IMR-90 (cell line): ENCODE measurements around the gene SEMA5A. TPM values are rescaled to one million over a fixed set of nuclear protein-coding genes. Genes with fewer than 3 reads are reported as not detected.

Source experiments
- ATAC-seq: fragments of 200-7000 bp; cut with Tn5 transposase; 2 replicates; pipeline ENCODE4 v1.9.1; 2020; ENCODE audit warnings: low read depth, mild to moderate bottlenecking, moderate library complexity
- BruUV-seq: library from RNA; stranded (reverse); fragments of 400-500 nt; replicated peaks from 2 replicates; lab custom pipeline; 2021; lab: Mats Ljungman, UMichigan
- CTCF ChIA-PET: fragments of 300-600 bp; formaldehyde crosslinking; extraction: SDS; loops from one replicate; lab custom pipeline; 2021; ENCODE audit warnings: antibody characterized with exemption; lab: Yijun Ruan, JAX
- POLR2A ChIA-PET: fragments of 300-600 bp; sonication (Branson Sonifier 250); formaldehyde crosslinking; loops from one replicate; lab custom pipeline; 2022; ENCODE audit warnings: antibody characterized with exemption; ENCODE audit not compliant: unreplicated experiment; lab: Charles Lee
- DNase-seq: peaks from one replicate; pipeline ENCODE4 v3.0.0; 2013
- H2AFZ ChIP-seq: replicated peaks from 2 replicates; pipeline ENCODE3; 2013; ENCODE audit warnings: low read length, mild to moderate bottlenecking; ENCODE audit not compliant: poor library complexity
- H2AK5ac ChIP-seq: 2 replicates; pipeline ENCODE4 v1.6.1; 2013; ENCODE audit warnings: low read depth, low read length, inconsistent platforms
- H2AK9ac ChIP-seq: replicated peaks from 2 replicates; pipeline ENCODE3; 2013; ENCODE audit warnings: mild to moderate bottlenecking, low read depth, low read length, moderate library complexity; ENCODE audit not compliant: poor library complexity
- H2BK120ac ChIP-seq: 2 replicates; pipeline ENCODE4 v1.6.1; 2013; ENCODE audit warnings: low read depth, low read length, inconsistent platforms
- H2BK15ac ChIP-seq: 3 replicates; pipeline ENCODE4 v1.6.1; 2013; ENCODE audit warnings: low read depth, low read length, inconsistent platforms
- H2BK20ac ChIP-seq: 2 replicates; pipeline ENCODE4 v1.6.1; 2013; ENCODE audit warnings: low read depth, mild to moderate bottlenecking, inconsistent platforms, low read length, moderate library complexity
- H2BK5ac ChIP-seq: 2 replicates; pipeline ENCODE4 v1.6.1; 2013; ENCODE audit warnings: mild to moderate bottlenecking, low read depth, low read length, inconsistent platforms; ENCODE audit not compliant: poor library complexity, severe bottlenecking
- H3K14ac ChIP-seq: replicated peaks from 2 replicates; pipeline ENCODE4 v1.6.1; 2013; ENCODE audit warnings: low read depth, low read length, inconsistent platforms
- H3K18ac ChIP-seq: 2 replicates; pipeline ENCODE4 v1.6.1; 2013; ENCODE audit warnings: low read depth, low read length, control low read depth
- H3K23ac ChIP-seq: 2 replicates; pipeline ENCODE4 v1.6.1; 2013; ENCODE audit warnings: low read depth, low read length, inconsistent platforms
- H3K27ac ChIP-seq: 2 replicates; pipeline ENCODE4 v1.5.1; 2013; ENCODE audit warnings: mild to moderate bottlenecking, control low read depth, low read length; ENCODE audit not compliant: insufficient read depth
- H3K27me3 ChIP-seq: 2 replicates; pipeline ENCODE4 v1.6.1; 2013; ENCODE audit warnings: low read length; ENCODE audit not compliant: control insufficient read depth, insufficient read depth
- H3K36me3 ChIP-seq: 2 replicates; pipeline ENCODE4 v1.6.1; 2013; ENCODE audit warnings: low read length, mixed read lengths; ENCODE audit not compliant: control insufficient read depth, insufficient read depth
- H3K4ac ChIP-seq: 2 replicates; pipeline ENCODE4 v1.6.1; 2013; ENCODE audit warnings: low read depth, low read length, inconsistent platforms
- H3K4me1 ChIP-seq: 2 replicates; pipeline ENCODE4 v1.6.1; 2013; ENCODE audit warnings: low read length, mixed read lengths; ENCODE audit not compliant: control insufficient read depth, insufficient read depth
- H3K4me2 ChIP-seq: 2 replicates; pipeline ENCODE4 v1.6.1; 2013; ENCODE audit warnings: low read depth, mild to moderate bottlenecking, control low read depth, low read length, moderate library complexity
- H3K4me3 ChIP-seq: 2 replicates; pipeline ENCODE4 v1.5.1; 2013; ENCODE audit warnings: low read depth, mild to moderate bottlenecking, control low read depth, low read length, moderate library complexity; ENCODE audit not compliant: insufficient read depth
- H3K56ac ChIP-seq: 2 replicates; pipeline ENCODE4 v1.6.1; 2013; ENCODE audit warnings: low read length, inconsistent platforms; ENCODE audit not compliant: insufficient read depth; ENCODE audit errors: extremely low read depth
- H3K79me1 ChIP-seq, 2 experiments: 2 replicates each; pipeline ENCODE4 v1.6.1; 2013; ENCODE audit warnings: low read length in 2 of 2, inconsistent platforms in 1 of 2, low read depth in 1 of 2
- H3K9ac ChIP-seq: 2 replicates; pipeline ENCODE4 v1.6.1; 2013; ENCODE audit warnings: low read depth, low read length, control low read depth
- H3K9me1 ChIP-seq: 2 replicates; pipeline ENCODE4 v1.6.1; 2013; ENCODE audit warnings: low read length, inconsistent platforms; ENCODE audit not compliant: insufficient read depth
- H3K9me3 ChIP-seq: 2 replicates; pipeline ENCODE4 v1.6.1; 2013; ENCODE audit warnings: low read length; ENCODE audit not compliant: control insufficient read depth, insufficient read depth
- H4K20me1 ChIP-seq: 2 replicates; pipeline ENCODE4 v1.6.1; 2013; ENCODE audit warnings: low read length, inconsistent platforms; ENCODE audit not compliant: insufficient read depth
- H4K5ac ChIP-seq: 2 replicates; pipeline ENCODE4 v1.6.1; 2013; ENCODE audit warnings: mild to moderate bottlenecking, low read depth, low read length, control low read depth
- H4K8ac ChIP-seq, 2 experiments: 2 replicates each; pipeline ENCODE4 v1.6.1; 2013; ENCODE audit warnings: low read depth in 2 of 2, low read length in 2 of 2, control low read depth in 1 of 2, inconsistent platforms in 1 of 2
- H4K91ac ChIP-seq: 2 replicates; pipeline ENCODE4 v1.6.1; 2013; ENCODE audit warnings: low read depth, low read length, inconsistent platforms; ENCODE audit not compliant: insufficient read depth
- BHLHE40 ChIP-seq: fragments of 150-350 bp; IDR thresholded peaks from 2 replicates; pipeline ENCODE4 v1.6.1; 2016; ENCODE audit warnings: mild to moderate bottlenecking, low read depth, low read length
- CTCF ChIP-seq: conservative IDR thresholded peaks from 2 replicates; pipeline ENCODE4 v1.5.1; 2012; ENCODE audit warnings: mild to moderate bottlenecking, low read depth, low read length, improper control_type of control experiment
- ELK1 ChIP-seq: fragments of 150-350 bp; IDR thresholded peaks from 2 replicates; pipeline ENCODE4 v1.6.1; 2016; ENCODE audit warnings: low read depth, mild to moderate bottlenecking, low read length, moderate library complexity, borderline replicate concordance
- FOS ChIP-seq: fragments of 150-350 bp; IDR thresholded peaks from 2 replicates; pipeline ENCODE4 v1.6.1; 2016; ENCODE audit warnings: low read depth, low read length
- MAFK ChIP-seq: IDR thresholded peaks from 2 replicates; pipeline ENCODE4 v1.6.1; 2012; ENCODE audit warnings: low read depth, low read length, improper control_type of control experiment
- MAZ ChIP-seq: IDR thresholded peaks from 2 replicates; pipeline ENCODE4 v1.6.1; 2012; ENCODE audit warnings: low read depth, mild to moderate bottlenecking, low read length, improper control_type of control experiment, moderate library complexity, borderline replicate concordance
- NFE2L2 ChIP-seq: fragments of 150-350 bp; IDR thresholded peaks from 2 replicates; pipeline ENCODE4 v1.6.1; 2016; ENCODE audit warnings: low read depth, mild to moderate bottlenecking, low read length
- POLR2A ChIP-seq: IDR thresholded peaks from 2 replicates; pipeline ENCODE4 v1.6.1; 2012; ENCODE audit warnings: mild to moderate bottlenecking, low read depth, low read length
- RAD21 ChIP-seq: IDR thresholded peaks from 2 replicates; pipeline ENCODE4 v1.6.1; 2012; ENCODE audit warnings: low read length, improper control_type of control experiment
- RCOR1 ChIP-seq: IDR thresholded peaks from 2 replicates; pipeline ENCODE4 v1.6.1; 2012; ENCODE audit warnings: mild to moderate bottlenecking, low read length, improper control_type of control experiment; ENCODE audit not compliant: insufficient replicate concordance
- RFX5 ChIP-seq: IDR thresholded peaks from 2 replicates; pipeline ENCODE4 v1.8.0; 2012; ENCODE audit warnings: low read depth, mild to moderate bottlenecking, low read length, moderate library complexity
- SMC3 ChIP-seq: fragments of 150-350 bp; IDR thresholded peaks from 2 replicates; pipeline ENCODE4 v1.6.1; 2016; ENCODE audit warnings: low read depth, mild to moderate bottlenecking, antibody characterized with exemption, low read length, moderate library complexity
- USF2 ChIP-seq: fragments of 150-350 bp; IDR thresholded peaks from 2 replicates; pipeline ENCODE4 v1.6.1; 2017; ENCODE audit warnings: mild to moderate bottlenecking, antibody characterized with exemption, low read length, low read depth
- WGBS, 2 experiments: methylation state at CpG; one replicate each; pipeline versions ENCODE4 v1.1.5 to v1.1.7; 2013; ENCODE audit warnings: missing lambda C conversion rate in 2 of 2; ENCODE audit not compliant: insufficient read length in 1 of 2; ENCODE audit errors: extremely low coverage in 2 of 2; 5-methylcytosine and 5-hydroxymethylcytosine counted together
- dilution Hi-C: fragments of 300-500 bp; cut with HindIII; formaldehyde crosslinking; loops from one replicate; pipeline ENCODE4 v1.14.3; 2018; ENCODE audit warnings: low sequenced_read_pairs; ENCODE audit not compliant: unreplicated experiment
- in situ Hi-C: fragments of 300-500 bp; cut with MboI; formaldehyde crosslinking; loops from 3 replicates; pipeline ENCODE4 v1.14.3; 2019; ENCODE audit warnings: low sequenced_read_pairs, inconsistent platforms, mixed read lengths
- intact Hi-C: fragments of 100-400 bp; cut with micrococcal nuclease; formaldehyde crosslinking; loops from 2 replicates; pipeline ENCODE4 v1.10.0; 2022
- polyA plus RNA-seq, 3 experiments: library from polyadenylated mRNA; depleted of rRNA; stranded (reverse); fragments of >200 nt; gene quantifications; 2 replicates each; pipeline ENCODE4 v1.2.3, GENCODE V29; 2012; ENCODE audit warnings: low replicate concordance in 1 of 3
- total RNA-seq: library from RNA; depleted of rRNA; stranded (reverse); fragments of >200 nt; gene quantifications from 2 replicates; pipeline ENCODE4 v1.2.3, GENCODE V29; 2012

SEMA5A gene
- total and polyA plus RNA-seq, 2 of the 4 experiments (the other 2 are of a cell fraction), result 8.2 to 9.9 TPM

- Histone ChIP-seq H3K27ac (peak overlapping the region; percentile 15; the same call in 1 of the 2 replicates), H4K20me1 (no peaks in the 10 kb centered on the region), H2AK5ac (peak overlapping the region; percentile 98; the same call in 1 of the 2 replicates), H3K14ac (no peak overlapping the region; the same call in 1 of the 2 replicates), H3K4me3 (no peak overlapping the region), H2BK20ac (peak overlapping the region; percentile 98; the same call in 1 of the 2 replicates), H2BK5ac (peak overlapping the region; percentile 98), H2BK120ac (peak overlapping the region; percentile 99), H3K79me1 (peaks cover 0 to 20% of the 10 kb centered on the region in 2 experiments; a peak in 2 of 4 replicates), H3K9me3 (no peaks in the 10 kb centered on the region), H3K4me2 (peak overlapping the region; percentile 6; the same call in 1 of the 2 replicates), H2AK9ac (peak overlapping the region; percentile 90), H3K4ac (peak overlapping the region; percentile 100; the same call in 1 of the 2 replicates), H3K56ac (peak overlapping the region; percentile 89; the same call in 1 of the 2 replicates), H2BK15ac (peak overlapping the region; percentile 94; the same call in 2 of the 3 replicates), H3K9me1 (peaks cover 32% of the 10 kb centered on the region), H4K8ac (peak overlapping the region in 1 of 2 experiments; percentile 97; a peak in 3 of 4 replicates), H3K23ac (peak overlapping the region; percentile 6; the same call in 1 of the 2 replicates), H3K9ac (no peak overlapping the region), H3K4me1 (peaks cover 14% of the 10 kb centered on the region), H4K5ac (no peak overlapping the region), H3K36me3 (peaks cover 20% of the 10 kb centered on the region), H3K18ac (peak overlapping the region; percentile 15; the same call in 1 of the 2 replicates), H3K27me3 (no peaks in the 10 kb centered on the region), H4K91ac (no peak overlapping the region; the same call in 1 of the 2 replicates), H2AFZ (peak overlapping the region; percentile 24)
- no TSS peak for BruUV-seq
- in situ Hi-C loops, result no loop called here
- POLR2A ChIA-PET, result no interaction called here
- DNase-seq (peak; percentile 99), ATAC-seq (peak; percentile 98)
- WGBS, 2 experiments, result no CpG with 5 or more reads among the region's 3 CpGs
- dilution Hi-C loops, result no loop called here
- CTCF ChIA-PET, result interaction anchor here (0.8 to 1.2 kb wide), 3 partner anchors 17 to 59 kb away, joined by 3 read pairs; no protein-coding TSS in a partner anchor
- intact Hi-C loops, result loop anchor here (1.0 kb wide), 1 partner anchor 8 kb away; no protein-coding TSS in a partner anchor
- no peak for TF ChIP-seq RFX5
- TF ChIP-seq RAD21, result peak; percentile 32
- TF ChIP-seq FOS, result peak; percentile 95
- no peak for TF ChIP-seq ELK1
- TF ChIP-seq NFE2L2, result no peak
- TF ChIP-seq POLR2A, result no peak
- TF ChIP-seq MAZ, result peak; percentile 61; the same call in 1 of the 2 replicates
- no peak for TF ChIP-seq MAFK
- no peak for TF ChIP-seq RCOR1
- TF ChIP-seq USF2, result 0 out of 2 replicates have a peak, but pooled peaks have one; percentile 35
- TF ChIP-seq BHLHE40, result peak; percentile 73
- no peak for TF ChIP-seq SMC3
- TF ChIP-seq CTCF, result no peak
Observed at GRCh38 chr5:9046756-9047481, 499.0 kb downstream of the SEMA5A start.
